ENCODE data around the gene RBM4.

DNA sequence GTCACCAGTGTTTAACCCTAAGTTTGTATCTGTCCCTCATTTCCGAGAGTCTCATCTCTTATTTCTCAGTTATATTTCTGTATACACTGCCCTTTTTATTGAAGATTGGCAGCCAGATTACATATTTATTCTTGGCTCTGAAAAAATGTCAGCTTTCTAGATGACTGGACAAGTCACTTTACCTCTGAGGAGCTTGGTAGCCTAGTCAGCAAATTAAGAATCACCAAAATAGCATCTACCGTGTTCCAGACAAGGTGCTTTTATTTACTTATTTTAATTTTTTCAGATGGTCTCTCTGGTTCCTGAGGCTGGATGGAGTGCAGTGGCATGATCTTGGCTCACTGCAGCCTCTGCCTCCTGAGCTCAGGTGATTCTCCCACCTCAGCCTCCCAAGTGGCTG, 5.6 kb upstream of the RBM4 start:
- no peak for TF ChIP-seq MAZ (IDR thresholded peaks at IDR 0.05; ENCODE audit: borderline replicate concordance, low read depth, low read length)
- no peak for TF ChIP-seq MYC (IDR thresholded peaks at IDR 0.05; ENCODE audit: borderline replicate concordance, low read length)
